Measurements from ENCODE around the gene GPR152. TPM values are rescaled to one million over a fixed set of nuclear protein-coding genes. Genes with fewer than 3 reads are reported as not detected.
A peak's percentile ranks its signal among the peaks of the same experiment; 100 is the strongest.
"Not testable (repeated sequence)": the region's sequence is repeated elsewhere in the genome, so short reads cannot be mapped to it uniquely, and the experiment has no call there.

GPR152 gene
- polyA plus RNA-seq, 2 of the 4 experiments (the other 2 are of a cell fraction), result not detected

- TF ChIP-seq EHF (CRISPR knock-in tag; IDR thresholded peaks at IDR 0.05) (no peak), MAX (IDR thresholded peaks at IDR 0.05) (peak; percentile 78), POLR2A (IDR thresholded peaks at IDR 0.05; ENCODE audit: low read length) (peak; percentile 82), ZNF302 (CRISPR knock-in tag; IDR thresholded peaks at IDR 0.05) (no peak), TFCP2L1 (CRISPR knock-in tag; IDR thresholded peaks at IDR 0.05) (no peak), REST (IDR thresholded peaks at IDR 0.05) (no peak; the same call in 1 of the 2 replicates), MAZ (IDR thresholded peaks at IDR 0.05; ENCODE audit: borderline replicate concordance, low read depth, low read length) (0 out of 2 replicates have a peak, but pooled peaks have one; percentile 71), ESRRA (IDR thresholded peaks at IDR 0.05; ENCODE audit: borderline replicate concordance, low read length) (no peak), ZSCAN20 (CRISPR knock-in tag; IDR thresholded peaks at IDR 0.05) (no peak), PHF8 (IDR thresholded peaks at IDR 0.05; ENCODE audit: borderline replicate concordance, low read depth) (peak; percentile 95), USF2 (IDR thresholded peaks at IDR 0.05) (no peak), BCL3 (IDR thresholded peaks at IDR 0.05) (0 out of 3 replicates have a peak, but pooled peaks have one; percentile 51), FOXS1 (CRISPR knock-in tag; IDR thresholded peaks at IDR 0.05) (no peak), CBX2 (IDR thresholded peaks at IDR 0.05; ENCODE audit: borderline replicate concordance, low read depth) (no peak), BHLHE40 (IDR thresholded peaks at IDR 0.05; ENCODE audit: low read depth, low read length) (no peak), CHD2 (IDR thresholded peaks at IDR 0.05; ENCODE audit: low read length, partially characterized antibody) (no peak), SMC3 (IDR thresholded peaks at IDR 0.05) (no peak; the same call in 2 of the 3 replicates), HOXB13 (CRISPR knock-in tag; IDR thresholded peaks at IDR 0.05; ENCODE audit: low read depth) (no peak), NFE2L2 (conservative IDR thresholded peaks at IDR 0.05; ENCODE audit: low read length) (no peak), HDAC2 (IDR thresholded peaks at IDR 0.05) (no peak), JUNB (IDR thresholded peaks at IDR 0.05) (no peak), HEYL (CRISPR knock-in tag; IDR thresholded peaks at IDR 0.05) (no peak), CEBPB (IDR thresholded peaks at IDR 0.05) (peak; percentile 32 to 76; a peak in 2 of 4 replicates), NR3C1 (IDR thresholded peaks at IDR 0.05) (no peak), ZC3H11A (IDR thresholded peaks at IDR 0.05) (no peak), RFX5 (IDR thresholded peaks at IDR 0.05) (no peak; the same call in 1 of the 2 replicates), ELK1 (IDR thresholded peaks at IDR 0.05; ENCODE audit: low read depth, low read length) (no peak), ZFP36 (IDR thresholded peaks at IDR 0.05; ENCODE audit: borderline replicate concordance, partially characterized antibody) (no peak), RNF2 (IDR thresholded peaks at IDR 0.05; ENCODE audit: borderline replicate concordance, low read depth) (no peak), KDM5A (IDR thresholded peaks at IDR 0.05) (peak; percentile 88), MYC (IDR thresholded peaks at IDR 0.05; ENCODE audit: borderline replicate concordance, low read length) (0 out of 2 replicates have a peak, but pooled peaks have one; percentile 39), RARB (CRISPR knock-in tag; IDR thresholded peaks at IDR 0.05) (no peak)
Observed at GRCh38 chr11:67428052-67429001, 24.2 kb downstream of the GPR152 start, which contains the start of gene RPS6KB2 (continued).

- WGBS (ENCODE audit: missing lambda C conversion rate), result 73% methylated on average over 19 of the region's 19 CpGs
- H3K9me3 ChIP-seq; ATAC-seq; DNase-seq (ENCODE audit: low read depth in 1 of 2, low spot score in 1 of 2); FAIRE-seq; CTCF ChIA-PET: not testable (repeated sequence)
- peak overlapping the region; percentile 73 for H3K4me3 ChIP-seq
- H3K27ac ChIP-seq, result peak overlapping the region; percentile 76 to 94
- H3K4me2 ChIP-seq, result peak overlapping the region; percentile 74
- H3K4me1 ChIP-seq, result peaks cover 11% of the 10 kb centered on the region; the same call in 2 of the 3 replicates
- POLR2A ChIA-PET, result interaction anchor here (1.1 to 1.2 kb wide), 2 partner anchors 26 to 38 kb away, joined by 3 to 4 read pairs; partner anchors contain the start of gene PPP1CA
Observed at GRCh38 chr11:67427364-67427859, 25.1 kb downstream of the GPR152 start.

Measured in A549 (cell line).